ENCODE measurements around the gene TRIM38. TPM values are rescaled to one million over a fixed set of nuclear protein-coding genes. Genes with fewer than 3 reads are reported as not detected.
"Not testable (repeated sequence)": the region's sequence is repeated elsewhere in the genome, so short reads cannot be mapped to it uniquely, and the experiment has no call there.

Gene TRIM38
- total and polyA plus RNA-seq, 5 experiments from 2014 or later = 4.3 to 29.7 (median 7.4) TPM

DNA sequence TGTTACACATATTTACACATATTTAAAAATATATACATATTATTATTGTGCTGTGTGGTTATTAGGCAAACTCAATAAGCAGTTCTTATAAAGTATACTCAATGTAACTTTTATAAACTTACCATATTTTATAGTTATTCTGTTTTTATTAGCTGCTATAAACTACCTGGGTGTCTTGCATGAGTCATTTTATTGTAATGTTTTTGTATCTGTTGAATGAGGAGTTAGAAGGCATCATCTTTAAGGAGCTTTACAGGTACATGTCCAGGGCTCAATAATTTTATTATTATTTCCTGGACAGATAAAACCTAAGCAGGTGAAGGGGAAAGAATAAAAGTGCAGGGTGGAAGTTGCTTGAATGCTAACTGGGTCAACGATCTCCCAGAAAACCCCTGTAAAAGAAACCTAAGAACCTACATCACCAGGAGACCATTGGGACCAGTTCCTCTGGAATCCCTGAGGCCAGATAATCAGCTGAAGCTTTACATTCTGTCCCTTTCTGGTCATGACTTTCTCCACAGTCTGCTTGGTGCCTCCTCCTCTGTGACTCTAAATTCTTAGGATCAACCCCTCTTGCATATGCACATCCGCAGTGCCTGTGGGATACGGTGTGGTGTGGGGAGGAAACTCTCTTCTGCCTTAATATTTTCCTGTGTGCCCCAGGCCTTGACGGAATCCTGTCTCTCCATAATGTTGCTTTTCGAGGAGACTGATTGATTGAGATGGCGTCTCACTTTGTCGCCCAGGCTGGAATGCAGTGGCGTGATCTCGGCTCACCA, 38.0 kb downstream of the TRIM38 start:
- Mint-ChIP-seq H3K36me3 (peaks cover 0 to 30% (median 10%) of the 10 kb centered on the region in 3 donors), H3K27me3 (no peaks in the 10 kb centered on the region), H3K9me3 (no peaks in the 10 kb centered on the region), H3K4me3 (no peak overlapping the region), H3K4me1 (peaks cover 0 to 7% (median 2%) of the 10 kb centered on the region in 4 donors), H3K27ac (no peak overlapping the region)
- no peak for ATAC-seq
- DNase-seq = no peak
- POLR2A ChIA-PET = interaction anchor here (1.0 kb wide), 2 partner anchors 12 to 20 kb away, joined by 3 to 4 read pairs; a partner anchor contains a TSS

- H3K4me1 Mint-ChIP-seq = peaks cover 0 to 8% (median 4%) of the 10 kb centered on the region in 4 donors
- POLR2A ChIA-PET = interaction anchor here (1.1 to 2.5 kb wide), 4 partner anchors 11 to 27 kb away, joined by 5 to 16 read pairs (median 8); a partner anchor contains a TSS
- ATAC-seq = peak; percentile 54 to 58
These were observed 40.6 kb downstream of the TRIM38 start for GRCh38 chr6:26003102-26003694.

DNA sequence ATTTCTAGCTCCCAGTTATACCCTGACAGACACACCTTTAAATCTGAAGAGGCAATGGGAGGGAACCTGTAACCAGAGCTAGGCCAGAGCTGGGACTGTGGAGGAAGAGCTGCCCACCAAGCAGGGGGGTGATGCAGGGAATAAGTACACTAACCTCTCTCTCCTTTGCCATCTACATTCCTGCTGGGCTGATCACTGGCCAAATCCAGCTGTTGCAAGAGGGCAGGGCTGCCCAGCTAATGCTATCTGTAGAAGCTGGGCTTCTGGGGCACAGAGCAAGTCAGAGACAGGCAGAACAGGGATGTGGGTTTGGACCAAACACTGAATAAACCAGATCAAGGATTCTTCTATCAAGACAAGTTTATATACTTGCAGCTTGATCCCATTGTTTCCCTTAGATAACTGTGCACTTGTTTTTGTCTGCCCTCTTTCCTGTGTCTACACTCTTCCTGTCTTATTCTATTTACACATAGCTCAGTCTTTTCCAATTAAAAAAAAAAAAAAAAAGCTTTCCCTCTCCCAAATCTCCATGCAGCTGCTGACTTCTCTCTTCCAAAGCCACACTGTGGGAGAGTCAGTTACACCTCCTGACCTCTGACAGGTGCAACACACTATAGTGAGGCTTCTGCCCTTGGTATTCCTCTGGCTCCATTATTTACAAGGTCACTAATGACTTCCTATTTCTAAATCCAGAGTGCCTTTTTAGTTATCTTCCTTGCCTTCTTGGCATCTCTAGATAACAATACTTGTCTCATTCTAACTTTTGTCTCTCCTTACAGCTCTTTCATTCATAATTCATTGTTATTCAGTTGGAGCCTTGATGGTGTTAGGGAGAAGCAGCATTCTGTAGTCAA, 43.7 kb downstream of the TRIM38 start:
- POLR2A ChIA-PET = interaction anchor here (0.7 to 1.3 kb wide), 2 partner anchors 13 to 15 kb away, joined by 3 to 7 read pairs; a partner anchor contains a TSS
- no peaks in the 10 kb centered on the region for H3K27me3 Mint-ChIP-seq
- H3K4me3 Mint-ChIP-seq = no peak overlapping the region
- peaks cover 0 to under 1% (median 0%) of the 10 kb centered on the region in 3 donors for H3K36me3 Mint-ChIP-seq
- peak overlapping the region in 1 of 10 donors; percentile 2 for H3K27ac Mint-ChIP-seq
- no peak for DNase-seq
- ATAC-seq = no peak
- H3K4me1 Mint-ChIP-seq = peaks cover 0 to 8% (median 2%) of the 10 kb centered on the region in 4 donors
- H3K9me3 Mint-ChIP-seq = no peaks in the 10 kb centered on the region

More at GRCh38 chr6:26003102-26003694, 40.6 kb downstream of the TRIM38 start:
- Mint-ChIP-seq H3K27me3 (no peaks in the 10 kb centered on the region), H3K36me3 (peaks cover 0 to 25% (median 4%) of the 10 kb centered on the region in 3 donors), H3K9me3 (no peaks in the 10 kb centered on the region), H3K4me3 (no peak overlapping the region), H3K27ac (no peak overlapping the region)
- peak; percentile 15 to 72 (median 42) for DNase-seq

- H3K36me3 Mint-ChIP-seq, H3K4me3 Mint-ChIP-seq, ATAC-seq, DNase-seq, H3K27me3 Mint-ChIP-seq, H3K9me3 Mint-ChIP-seq, H3K4me1 Mint-ChIP-seq: not testable (repeated sequence)
- POLR2A ChIA-PET = interaction anchor here (0.7 to 1.3 kb wide), 2 partner anchors 13 to 14 kb away, joined by 3 to 7 read pairs; a partner anchor contains a TSS
- peak overlapping the region in 1 of 10 donors; percentile 60 for H3K27ac Mint-ChIP-seq
These were observed 44.3 kb downstream of the TRIM38 start for GRCh38 chr6:26006940-26007305.

DNA sequence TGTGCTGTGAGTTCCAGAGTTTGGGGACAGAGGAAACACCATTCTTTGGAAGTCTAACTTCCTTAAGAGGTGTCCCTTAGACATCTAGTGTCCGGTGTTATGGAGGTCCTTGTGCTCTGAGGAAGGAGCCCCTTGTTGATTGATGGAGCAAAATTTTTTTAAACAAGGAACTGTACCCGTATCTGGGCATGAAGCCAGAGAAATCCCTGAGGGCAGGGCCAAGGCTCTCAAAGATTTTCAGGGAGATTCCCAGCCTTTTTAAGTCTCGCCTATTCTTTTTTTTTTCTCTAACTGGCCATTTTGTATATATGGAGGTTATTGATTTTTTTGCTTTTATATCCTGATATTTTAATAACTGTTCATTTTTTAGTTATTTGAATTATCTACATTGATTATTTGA, 45.9 kb downstream of the TRIM38 start:
- Mint-ChIP-seq H3K4me1 (peaks cover 0 to 8% (median under 1%) of the 10 kb centered on the region in 4 donors), H3K36me3 (no peaks in the 10 kb centered on the region), H3K4me3 (no peak overlapping the region), H3K27me3 (no peaks in the 10 kb centered on the region), H3K27ac (no peak overlapping the region), H3K9me3 (no peaks in the 10 kb centered on the region)
- POLR2A ChIA-PET = interaction anchor here (0.5 to 1.3 kb wide), 2 partner anchors 9 to 508 kb away, joined by 3 to 5 read pairs; a partner anchor contains a TSS
- no peak for DNase-seq
- ATAC-seq = no peak

DNA sequence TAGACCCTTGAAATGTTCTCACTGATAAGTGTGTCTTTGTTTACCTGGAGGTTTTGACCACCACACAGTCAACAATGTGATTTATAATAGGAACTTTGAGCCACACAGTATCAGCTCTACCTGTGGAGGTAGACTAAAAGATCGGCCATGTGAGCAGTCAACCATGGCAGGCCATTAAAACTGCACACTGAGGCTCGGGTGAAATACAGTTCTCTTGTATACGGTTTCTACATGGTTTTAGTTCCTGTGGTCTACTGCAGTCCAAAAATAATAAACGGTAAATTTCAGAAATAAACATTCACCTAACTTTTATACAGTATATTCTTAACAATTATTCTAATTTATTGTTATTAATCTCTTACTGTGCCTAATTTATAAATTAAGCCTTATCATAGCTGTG, 47.2 kb downstream of the TRIM38 start:
- no peak for DNase-seq
- H3K27ac Mint-ChIP-seq = no peak overlapping the region
- H3K36me3 Mint-ChIP-seq = no peaks in the 10 kb centered on the region
- no peak for ATAC-seq
- no peaks in the 10 kb centered on the region for H3K27me3 Mint-ChIP-seq
- H3K4me3 Mint-ChIP-seq = no peak overlapping the region
- peaks cover 0 to 8% (median under 1%) of the 10 kb centered on the region in 4 donors for H3K4me1 Mint-ChIP-seq
- POLR2A ChIA-PET = interaction anchor here (3.7 kb wide), 1 partner anchor 11 kb away, joined by 23 read pairs; a partner anchor contains a TSS
- no peaks in the 10 kb centered on the region for H3K9me3 Mint-ChIP-seq

DNA sequence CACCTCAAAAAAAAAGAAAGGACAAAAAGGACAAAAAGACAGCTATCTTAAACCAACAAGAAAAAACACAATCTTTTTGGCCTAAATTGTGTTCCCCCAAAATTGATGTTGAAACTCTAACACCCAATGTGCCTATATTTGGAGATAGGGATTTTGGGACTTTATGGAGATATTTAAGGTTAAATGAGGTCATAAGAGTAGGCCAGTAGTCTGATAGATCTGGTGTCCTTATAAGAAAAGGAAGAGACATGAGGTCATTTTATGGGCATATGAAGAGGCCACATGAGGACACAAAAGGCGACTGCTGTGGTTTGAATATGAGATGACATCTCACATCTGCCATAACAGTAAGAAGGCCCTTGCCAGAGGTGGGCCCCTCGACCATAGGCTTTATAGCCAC, 49.5 kb downstream of the TRIM38 start:
- Mint-ChIP-seq H3K27me3 (no peaks in the 10 kb centered on the region), H3K4me3 (no peak overlapping the region), H3K27ac (no peak overlapping the region), H3K36me3 (no peaks in the 10 kb centered on the region), H3K4me1 (peaks cover 0 to 3% (median 0%) of the 10 kb centered on the region in 4 donors), H3K9me3 (no peaks in the 10 kb centered on the region)
- no peak for DNase-seq
- ATAC-seq = no peak
- POLR2A ChIA-PET = interaction anchor here (0.7 to 3.7 kb wide), 3 partner anchors 9 to 14 kb away, joined by 3 to 23 read pairs (median 5); a partner anchor contains a TSS

DNA sequence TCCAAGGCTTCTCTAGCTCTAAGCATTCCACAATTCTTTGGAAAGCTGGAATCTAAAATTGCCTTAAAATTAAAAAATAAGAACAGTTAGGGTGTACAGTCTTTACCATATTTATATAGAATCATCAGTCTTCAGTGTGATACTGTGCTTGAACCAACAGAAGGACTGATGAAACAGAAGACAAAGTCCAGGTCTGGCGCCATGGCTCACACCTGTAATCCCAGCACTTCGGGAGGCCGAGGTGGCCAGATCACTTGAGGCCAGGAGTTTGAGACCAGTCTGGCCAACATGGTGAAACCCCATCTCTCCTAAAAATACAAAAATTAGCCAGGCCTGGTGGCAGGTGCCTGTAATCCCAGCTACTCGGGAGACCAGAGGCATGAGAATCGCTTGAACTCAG, 51.8 kb downstream of the TRIM38 start:
- DNase-seq, POLR2A ChIA-PET, H3K4me3 Mint-ChIP-seq, H3K27ac Mint-ChIP-seq, H3K36me3 Mint-ChIP-seq, H3K9me3 Mint-ChIP-seq, H3K27me3 Mint-ChIP-seq, ATAC-seq: not testable (repeated sequence)
- H3K4me1 Mint-ChIP-seq = peaks cover 0 to 11% (median 3%) of the 10 kb centered on the region in 4 donors

- H3K27me3 Mint-ChIP-seq = no peaks in the 10 kb centered on the region
- DNase-seq = no peak
- peak overlapping the region in 4 of 10 donors; percentile 14 to 90 (median 50) for H3K27ac Mint-ChIP-seq
- H3K9me3 Mint-ChIP-seq = peaks cover 0 to 10% (median 0%) of the 10 kb centered on the region in 9 donors
- POLR2A ChIA-PET = interaction anchor here (0.6 to 11.6 kb wide), 12 partner anchors 9 to 1689 kb away, joined by 3 to 255 read pairs (median 5); a partner anchor contains a TSS
- H3K36me3 Mint-ChIP-seq = no peaks in the 10 kb centered on the region
- peaks cover 1 to 19% (median 11%) of the 10 kb centered on the region in 4 donors for H3K4me1 Mint-ChIP-seq
- ATAC-seq = no peak
- H3K4me3 Mint-ChIP-seq = peak overlapping the region in 2 of 10 donors; percentile 11 to 82
These were observed 53.8 kb downstream of the TRIM38 start for GRCh38 chr6:26016245-26016962.

GRCh38 chr6:26016963-26017631, 54.5 kb downstream of the TRIM38 start:
- no peaks in the 10 kb centered on the region for H3K36me3 Mint-ChIP-seq
- H3K4me3 Mint-ChIP-seq = peak overlapping the region; percentile 64 to 86 (median 76)
- no peaks in the 10 kb centered on the region for H3K27me3 Mint-ChIP-seq
- H3K27ac Mint-ChIP-seq = peak overlapping the region in 9 of 10 donors; percentile 35 to 91 (median 83)
- DNase-seq = peak in 1 of 10 donors; percentile 6
- POLR2A ChIA-PET = interaction anchor here (0.6 to 11.6 kb wide), 13 partner anchors 9 to 1808 kb away, joined by 3 to 255 read pairs (median 5); a partner anchor contains a TSS
- H3K9me3 Mint-ChIP-seq = peaks cover 0 to 10% (median 0%) of the 10 kb centered on the region in 9 donors
- no peak for ATAC-seq
- peaks cover 8 to 25% (median 16%) of the 10 kb centered on the region in 4 donors for H3K4me1 Mint-ChIP-seq

GRCh38 chr6:26017632-26017966, 55.0 kb downstream of the TRIM38 start:
- Mint-ChIP-seq H3K36me3 (no peaks in the 10 kb centered on the region), H3K27me3 (no peaks in the 10 kb centered on the region), H3K27ac (peak overlapping the region in 9 of 10 donors; percentile 35 to 91 (median 83)), H3K4me3 (peak overlapping the region; percentile 64 to 86 (median 76)), H3K4me1 (peaks cover 8 to 30% (median 20%) of the 10 kb centered on the region in 4 donors), H3K9me3 (peaks cover 0 to 10% (median 0%) of the 10 kb centered on the region in 9 donors)
- peak; percentile 5 for ATAC-seq
- peak; percentile 32 to 85 (median 70) for DNase-seq
- POLR2A ChIA-PET = interaction anchor here (0.8 to 11.6 kb wide), 12 partner anchors 10 to 1850 kb away, joined by 3 to 255 read pairs (median 5); a partner anchor contains a TSS

Measured in naive thymus-derived CD8-positive, alpha-beta T cell (primary cell).